PFSK-1 (cell line): ENCODE results near the gene TMEM140.

Experiments
- POLR2AphosphoS5 ChIP-seq: IDR thresholded peaks from 2 replicates; pipeline ENCODE4 v1.6.1; 2012; ENCODE audit warnings: low read depth, mild to moderate bottlenecking, control low read depth, low read length, moderate library complexity
- REST ChIP-seq, 2 experiments: IDR thresholded peaks; 2 replicates each; pipeline versions ENCODE4 v1.6.1 to v1.8.0; 2011 to 2012; ENCODE audit warnings: low read depth in 2 of 2, low read length in 2 of 2, control low read depth in 1 of 2, inconsistent platforms in 1 of 2, mild to moderate bottlenecking in 1 of 2, moderate library complexity in 1 of 2; ENCODE audit not compliant: insufficient read depth in 1 of 2
- SIN3A ChIP-seq: IDR thresholded peaks from 2 replicates; pipeline ENCODE4 v1.6.1; 2012; ENCODE audit warnings: mild to moderate bottlenecking, low read length, moderate library complexity, borderline replicate concordance; ENCODE audit not compliant: insufficient read depth

- no peak for TF ChIP-seq SIN3A
- TF ChIP-seq POLR2AphosphoS5 = no peak
- no peak for TF ChIP-seq REST (IDR thresholded peaks at IDR 0.05; ENCODE audit: insufficient read depth in 1 of 2, low read depth in 2 of 2, low read length in 2 of 2)
These were observed 36.5 kb upstream of the TMEM140 start for GRCh38 chr7:135111379-135111778.
